HG02870 (cell line): Measurements from ENCODE around the gene PGM1.
"Not testable (repeated sequence)": the region's sequence is repeated elsewhere in the genome, so short reads cannot be mapped to it uniquely, and the experiment has no call there.

ENCODE experiments used
- ATAC-seq: cut with Tn5 transposase; IDR thresholded peaks from one replicate; pipeline ENCODE4 v1.9.1; 2021; ENCODE audit warnings: mild to moderate bottlenecking, moderate library complexity; ENCODE audit not compliant: unreplicated experiment

The PGM1 gene

DNA sequence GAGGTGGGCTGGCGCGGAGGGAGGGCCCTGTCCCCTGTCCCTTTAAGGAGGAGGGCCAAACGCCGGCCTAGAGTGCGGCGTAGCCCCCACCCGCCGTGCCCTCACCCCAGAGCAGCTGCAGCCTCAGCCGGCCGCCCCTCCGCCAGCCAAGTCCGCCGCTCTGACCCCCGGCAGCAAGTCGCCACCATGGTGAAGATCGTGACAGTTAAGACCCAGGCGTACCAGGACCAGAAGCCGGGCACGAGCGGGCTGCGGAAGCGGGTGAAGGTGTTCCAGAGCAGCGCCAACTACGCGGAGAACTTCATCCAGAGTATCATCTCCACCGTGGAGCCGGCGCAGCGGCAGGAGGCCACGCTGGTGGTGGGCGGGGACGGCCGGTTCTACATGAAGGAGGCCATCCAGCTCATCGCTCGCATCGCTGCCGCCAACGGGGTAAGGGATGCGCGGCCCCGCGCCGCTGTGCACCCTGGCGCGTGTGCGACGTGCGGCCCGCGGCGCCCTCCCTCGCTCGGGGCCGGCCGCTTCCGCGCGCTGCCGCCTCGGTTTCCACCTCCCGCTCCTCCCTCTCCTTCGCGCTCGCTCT is at the start of gene PGM1:
PGM1 (plus strand) TSS at position 109 of the 583 bp plus-strand sequence; CDS start at position 187, 78 bp downstream.
- peak; percentile 72 for ATAC-seq

DNA sequence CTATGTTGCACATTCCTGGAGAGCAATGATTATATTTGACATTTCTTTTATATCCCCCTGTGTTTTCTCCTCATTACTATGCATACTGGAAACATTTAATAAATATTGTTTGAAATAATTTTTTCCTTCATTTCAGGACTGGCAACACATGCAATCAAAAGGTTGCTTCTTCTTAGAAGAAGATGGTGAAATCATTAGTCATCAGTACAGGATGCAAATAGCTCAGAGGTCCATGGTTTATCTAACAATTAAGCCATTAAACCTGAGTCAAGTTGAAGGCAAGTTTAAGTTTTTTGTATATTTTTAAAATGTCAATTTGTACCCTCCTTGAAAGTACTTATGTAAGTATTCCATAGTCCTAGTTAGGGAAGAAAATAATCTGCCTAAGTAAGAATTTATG is 47.4 kb upstream of the PGM1 start:
- ATAC-seq: no peak

DNA sequence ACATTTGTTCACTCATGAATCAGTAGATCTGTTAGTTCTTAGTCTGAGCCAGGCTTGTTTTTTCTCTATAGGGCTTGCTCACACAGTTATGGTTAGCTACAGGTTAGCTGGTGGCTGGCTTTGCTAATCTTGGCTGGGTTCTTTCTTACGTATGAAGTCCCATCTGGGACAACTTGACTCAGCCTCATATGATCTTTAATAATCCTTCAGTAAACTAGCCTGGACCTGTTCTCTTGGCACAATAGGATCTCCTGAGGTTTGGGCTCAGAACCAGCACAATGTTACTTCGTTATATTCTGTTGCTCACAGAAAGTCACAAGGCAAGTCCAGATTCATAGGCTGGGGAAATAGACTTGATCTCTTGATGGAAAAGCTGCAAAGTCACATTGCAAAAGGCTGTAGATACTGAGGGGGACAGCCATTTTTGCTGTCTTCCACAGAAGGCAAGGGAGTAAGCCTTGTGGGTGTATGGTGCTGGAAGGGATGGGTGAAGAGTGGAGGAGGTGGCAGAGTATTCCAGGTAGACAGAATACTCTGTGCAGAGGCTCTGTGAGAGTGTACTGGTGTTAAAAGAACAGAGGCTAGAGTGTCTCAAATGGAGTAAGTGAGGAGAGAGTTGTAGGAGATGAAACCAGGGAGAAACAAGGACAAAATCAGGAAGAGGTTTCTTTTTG is 45.5 kb upstream of the PGM1 start:
- no peak for ATAC-seq

- no peak for ATAC-seq
Observed at GRCh38 chr1:63548303-63548702, 44.9 kb upstream of the PGM1 start.

DNA sequence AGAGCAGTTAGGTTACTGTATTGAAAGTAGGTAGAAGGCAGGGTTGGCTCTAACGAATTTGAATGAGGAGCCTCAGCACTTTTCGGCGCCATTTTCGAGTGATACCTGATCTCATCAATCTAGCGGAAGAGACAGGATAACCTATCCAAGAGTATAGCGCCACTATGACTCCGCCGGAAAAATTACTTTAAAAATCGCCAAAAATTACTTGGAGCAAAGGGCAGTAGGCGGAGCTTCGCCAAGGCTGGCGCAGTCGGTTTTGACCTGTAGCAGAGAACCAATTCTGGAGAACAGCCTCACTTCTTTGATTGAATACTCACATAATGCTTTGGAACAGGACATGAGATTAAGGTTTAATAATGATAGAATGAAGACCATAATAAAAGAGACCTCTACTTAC is 44.3 kb upstream of the PGM1 start:
- ATAC-seq: no peak

DNA sequence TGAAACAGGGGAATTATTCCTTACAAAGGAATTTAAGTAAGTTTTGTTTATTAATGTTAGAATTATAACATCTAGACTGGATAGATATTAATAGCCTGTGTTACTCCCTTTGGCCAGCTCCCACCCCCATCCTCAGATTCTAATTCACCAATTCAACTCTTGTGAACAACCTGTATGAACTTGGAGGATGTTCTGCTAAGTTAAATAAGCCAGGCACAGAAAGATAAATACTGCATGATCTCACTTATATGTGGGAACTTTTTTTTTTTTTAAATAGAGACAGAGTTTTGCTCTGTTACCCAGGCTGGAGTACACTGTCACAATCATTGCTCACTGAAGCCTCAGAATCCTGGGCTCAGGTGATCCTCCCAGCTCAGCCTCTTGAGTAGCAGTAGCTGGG is 37.7 kb upstream of the PGM1 start:
- no peak for ATAC-seq

GRCh38 chr1:63557365-63557987 is 35.7 kb upstream of the PGM1 start:
- ATAC-seq: no peak

GRCh38 chr1:63559357-63559756 is 33.9 kb upstream of the PGM1 start:
- ATAC-seq: no peak

GRCh38 chr1:63563745-63564144 is 29.5 kb upstream of the PGM1 start:
- ATAC-seq: no peak

DNA sequence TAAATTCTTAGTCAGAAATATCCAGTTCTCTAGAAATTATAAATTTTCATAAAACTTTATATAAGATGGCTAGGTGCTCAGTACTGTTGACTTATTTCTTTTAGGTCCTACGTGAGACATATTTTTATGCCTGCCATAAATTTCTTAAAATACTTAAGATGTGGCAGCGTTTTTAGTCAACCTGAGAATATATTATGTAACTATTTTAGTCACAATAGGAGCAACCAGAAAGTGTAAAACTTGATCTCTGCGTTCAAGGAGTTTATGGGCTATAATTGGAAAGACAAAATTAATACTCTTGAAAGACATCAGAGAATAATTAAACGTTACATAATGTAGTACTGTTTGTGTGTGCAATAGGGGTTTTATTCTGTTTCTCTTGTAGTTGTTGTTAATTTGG is 24.1 kb upstream of the PGM1 start:
- no peak for ATAC-seq

- no peak for ATAC-seq
Observed at GRCh38 chr1:63569640-63570316, 23.4 kb upstream of the PGM1 start.

- not testable (repeated sequence) for ATAC-seq
Observed at GRCh38 chr1:63572686-63573085, 20.5 kb upstream of the PGM1 start.

DNA sequence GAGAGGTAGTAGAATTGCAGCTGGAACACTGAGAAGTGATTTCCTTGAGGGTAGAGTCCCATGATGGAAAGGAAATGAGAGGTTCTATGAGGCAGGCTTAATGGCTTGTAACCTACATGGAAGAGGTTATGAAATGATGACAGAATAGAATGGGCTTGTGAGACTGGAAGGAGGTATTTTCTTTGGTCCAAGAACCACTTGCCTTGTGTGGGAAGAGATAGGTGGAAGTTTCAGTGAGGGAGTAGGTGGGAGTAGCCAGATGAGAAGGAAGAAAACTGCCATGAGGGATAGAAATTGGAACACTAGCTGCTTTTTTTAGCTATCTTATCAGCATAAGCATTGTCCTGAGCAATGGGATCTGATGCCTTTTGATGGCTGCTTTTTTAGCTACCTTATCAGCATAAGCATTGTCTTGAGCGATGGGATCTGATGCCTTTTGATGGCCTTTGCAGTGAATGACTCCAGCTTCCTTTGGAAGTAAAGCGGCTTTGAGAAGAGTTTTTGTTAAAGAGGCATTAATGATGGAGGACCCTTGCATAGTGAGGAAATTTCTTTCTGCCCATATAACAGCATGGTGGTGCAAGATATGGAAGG is 18.9 kb upstream of the PGM1 start:
- ATAC-seq: not testable (repeated sequence)

GRCh38 chr1:63575340-63575826 is 17.8 kb upstream of the PGM1 start:
- ATAC-seq: no peak

DNA sequence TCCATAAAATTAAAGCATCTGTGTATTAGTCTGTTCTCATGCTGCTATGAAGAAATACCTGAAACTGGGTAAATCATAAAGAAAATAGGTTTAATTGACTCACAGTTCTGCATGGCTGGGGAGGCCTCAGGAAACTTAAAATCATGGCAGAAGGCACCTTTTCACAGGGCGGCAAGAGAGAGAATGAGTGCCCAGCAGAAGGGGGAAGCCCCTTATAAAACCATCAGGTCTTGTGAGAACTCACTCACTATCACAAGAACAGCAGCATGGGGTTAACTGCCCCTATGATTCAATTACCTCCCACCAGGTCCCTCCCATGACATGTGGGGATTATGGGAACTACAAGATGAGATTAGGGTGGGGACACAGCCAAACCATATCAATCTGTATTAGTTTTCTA is 6.9 kb upstream of the PGM1 start:
- not testable (repeated sequence) for ATAC-seq

DNA sequence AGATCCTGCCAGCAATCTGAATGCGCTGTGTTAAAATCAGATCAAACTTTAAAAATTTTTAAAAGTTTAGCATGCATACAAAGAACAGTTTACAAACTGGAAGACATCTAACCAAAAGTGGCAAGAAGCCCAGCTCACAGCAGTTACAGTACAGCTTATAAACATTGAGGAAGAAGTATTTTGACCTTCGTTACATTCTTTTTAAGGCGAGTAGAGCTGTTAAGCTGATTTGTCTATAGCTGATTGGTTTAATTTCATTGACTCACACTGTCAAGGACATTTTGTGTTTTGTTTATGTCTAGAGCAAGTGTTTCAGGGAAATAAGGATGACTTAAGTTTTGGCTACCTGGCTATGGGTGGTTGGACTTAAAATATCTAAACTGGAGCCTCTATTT is 3.0 kb upstream of the PGM1 start:
- no peak for ATAC-seq

DNA sequence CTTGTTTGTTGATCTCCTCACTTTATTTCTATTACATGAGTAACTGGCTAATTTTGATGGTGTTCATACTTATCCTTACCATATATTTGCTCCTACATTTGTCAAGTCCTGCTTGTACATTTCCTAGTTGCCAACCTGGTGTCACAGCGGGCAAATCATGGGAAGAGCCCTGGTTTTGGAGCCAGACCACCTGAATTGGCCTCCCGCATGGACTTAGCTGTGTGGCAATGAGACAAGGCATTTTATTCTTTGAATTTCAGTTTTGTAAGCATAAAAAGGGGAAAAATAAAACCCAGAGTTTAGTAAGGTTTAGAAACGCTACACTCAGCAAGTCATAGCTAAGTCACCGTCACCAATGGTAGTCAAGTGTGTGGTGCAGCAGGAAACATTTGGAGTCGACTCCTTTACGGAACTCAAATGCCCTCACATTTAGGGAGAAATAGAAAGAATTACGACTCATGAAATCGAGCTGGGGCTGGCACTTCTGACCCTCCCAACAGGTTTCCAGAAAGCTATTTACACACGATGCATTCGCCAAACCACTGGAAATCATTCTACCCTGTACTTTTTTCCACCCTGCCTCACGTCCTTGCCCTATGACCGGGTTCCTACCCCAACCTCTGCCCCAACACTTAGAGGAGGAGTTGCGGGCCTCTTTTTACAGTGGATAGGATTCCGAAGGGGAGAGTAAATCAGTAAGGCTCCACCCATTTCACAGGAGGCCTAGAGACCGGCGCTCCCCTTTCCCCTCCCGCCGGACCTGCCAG is 492 bp upstream of the PGM1 start:
- ATAC-seq: no peak

GRCh38 chr1:63593886-63594605 is 835 bp downstream of the PGM1 start:
- ATAC-seq: peak; percentile 39

DNA sequence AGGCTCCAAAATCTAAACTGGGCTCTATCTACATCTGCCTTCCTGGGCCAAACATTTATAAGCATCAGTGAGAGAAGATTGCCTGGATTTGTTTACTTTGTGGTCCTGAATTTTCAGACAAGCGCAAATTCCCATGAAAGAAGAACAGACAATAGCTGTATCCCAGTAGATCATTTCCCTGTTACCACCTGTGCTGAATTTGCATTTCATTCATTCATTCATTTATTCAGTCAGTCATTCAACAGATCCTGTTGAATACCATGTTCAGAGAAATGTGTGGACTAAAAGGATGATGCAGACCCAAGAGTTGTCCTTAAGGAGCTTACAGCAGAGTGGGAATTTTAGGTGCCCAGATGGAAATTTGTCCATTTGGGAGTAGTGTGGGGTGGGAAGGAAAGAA is 2.2 kb downstream of the PGM1 start:
- ATAC-seq: no peak

DNA sequence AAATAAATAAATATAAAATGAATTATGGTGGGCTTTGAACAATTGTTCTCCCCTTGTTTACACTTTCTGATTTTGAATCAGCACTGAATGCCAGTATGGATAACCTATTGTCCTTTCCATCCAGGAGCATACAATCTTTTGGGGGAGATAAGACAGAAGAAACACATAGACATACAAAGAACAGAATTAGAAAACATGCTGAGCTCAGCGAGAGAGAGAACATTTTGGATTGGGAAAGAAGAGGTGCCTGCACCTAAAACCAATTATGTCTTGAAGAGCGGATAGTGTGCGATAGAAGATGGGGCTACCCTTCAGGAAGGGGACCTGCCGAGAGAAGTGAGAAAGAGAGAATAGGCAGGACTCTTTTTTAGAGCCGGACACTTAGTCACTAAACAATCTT is 6.6 kb downstream of the PGM1 start:
- ATAC-seq: no peak
